ENCODE measurements around the gene F2R.

DNA sequence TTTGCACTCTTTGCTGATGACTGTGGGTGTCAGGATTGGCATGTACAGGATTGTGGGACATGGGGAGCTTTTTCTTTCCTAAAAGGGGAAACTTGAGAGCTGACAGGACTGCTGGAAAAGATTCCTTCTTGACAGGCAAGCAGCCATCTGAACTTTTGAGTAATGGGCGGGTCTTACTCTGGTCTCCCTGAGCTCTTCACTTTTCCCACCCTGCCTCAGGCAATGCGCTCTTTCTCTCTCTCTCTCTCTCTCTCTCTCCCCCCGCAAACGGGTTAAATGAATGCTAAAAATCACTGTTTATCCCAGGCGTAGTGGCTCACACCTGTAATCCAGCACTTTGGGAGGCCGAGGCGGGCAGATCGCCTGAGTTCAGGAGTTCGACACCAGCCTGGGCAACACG is 65.8 kb downstream of the F2R start:
- TF ChIP-seq CTCF (IDR thresholded peaks at IDR 0.05) (no peak), EZH2phosphoT487 (IDR thresholded peaks at IDR 0.05) (no peak), EZH2 (IDR thresholded peaks at IDR 0.05) (no peak)
